K562 (cell line): ENCODE results near the gene IKBKG.
"Not testable (repeated sequence)": the region's sequence is repeated elsewhere in the genome, so short reads cannot be mapped to it uniquely, and the experiment has no call there.

ENCODE experiments used
- CTCF ChIP-seq, 3 experiments: IDR thresholded peaks in 2 of 3; conservative IDR thresholded peaks in 1 of 3; 2 replicates each; pipeline ENCODE4 v1.5.1; 2011 to 2012; ENCODE audit warnings: low read length in 3 of 3, mild to moderate bottlenecking in 3 of 3, control low read depth in 2 of 3, improper control_type of control experiment in 1 of 3, inconsistent platforms in 1 of 3, low read depth in 1 of 3, mixed read lengths in 1 of 3, moderate library complexity in 1 of 3; ENCODE audit not compliant: insufficient read depth in 2 of 3
- ESRRB ChIP-seq: fragments of 250-450 bp; sonication (Bioruptor Pico); IDR thresholded peaks from 2 replicates; pipeline ENCODE4 v1.5.0; 2020; ENCODE audit warnings: mild to moderate bottlenecking, moderate library complexity, borderline replicate concordance
- GABPA ChIP-seq: fragments of 200-800 bp; sonication (Bioruptor generic); conservative IDR thresholded peaks from 2 replicates; pipeline ENCODE4 v1.6.1; 2016; ENCODE audit warnings: low read depth, missing genetic modification characterization, missing compliant biosample characterization
- ILK ChIP-seq: fragments of 450-650 bp; IDR thresholded peaks from 2 replicates; pipeline ENCODE4 v1.6.1; 2016; ENCODE audit warnings: missing genetic modification characterization, low read depth, mild to moderate bottlenecking, missing compliant biosample characterization, moderate library complexity, borderline replicate concordance
- KDM5B ChIP-seq: fragments of 200-600 bp; sonication (generic); IDR thresholded peaks from 2 replicates; pipeline ENCODE4 v1.6.1; 2012; ENCODE audit warnings: low read depth, mild to moderate bottlenecking, moderate library complexity, low read length, control low read depth, inconsistent platforms; ENCODE audit not compliant: insufficient replicate concordance
- NR2C1 ChIP-seq, 2 experiments: fragments of 450-650 bp; IDR thresholded peaks; 2 replicates each; pipeline ENCODE4 v1.6.1; 2017; ENCODE audit warnings: mild to moderate bottlenecking in 2 of 2, antibody characterized with exemption in 1 of 2, inconsistent platforms in 1 of 2, missing compliant biosample characterization in 1 of 2, missing genetic modification characterization in 1 of 2
- PRMT5 ChIP-seq: sonication (generic); formaldehyde crosslinking; IDR thresholded peaks from 2 replicates; pipeline ENCODE4 v1.5.0; 2020; ENCODE audit warnings: missing genetic modification reagents
- SOX6 ChIP-seq: fragments of 450-650 bp; IDR thresholded peaks from 2 replicates; pipeline ENCODE4 v1.6.1; 2014; ENCODE audit warnings: mild to moderate bottlenecking
- ZNF280B ChIP-seq: fragments of 250-450 bp; sonication (Bioruptor Pico); IDR thresholded peaks from 2 replicates; pipeline ENCODE4 v1.5.1; 2021; ENCODE audit warnings: mild to moderate bottlenecking
- ZNF445 ChIP-seq: fragments of 250-450 bp; sonication (Bioruptor Pico); IDR thresholded peaks from 2 replicates; pipeline ENCODE4 v1.4.0; 2020; ENCODE audit warnings: low read depth, mild to moderate bottlenecking, moderate library complexity

- not testable (repeated sequence) for TF ChIP-seq CTCF (IDR thresholded peaks at IDR 0.05 in 2 of 3, conservative IDR thresholded peaks at IDR 0.05 in 1 of 3; ENCODE audit: insufficient read depth in 2 of 3, low read depth in 1 of 3, low read length in 3 of 3); SOX6; KDM5B; ZNF445 (CRISPR knock-in tag); PRMT5 (CRISPR knock-in tag); ILK (tag); ZNF280B (CRISPR knock-in tag); ESRRB; NR2C1 (IDR thresholded peaks at IDR 0.05); NR2C1 (tag; IDR thresholded peaks at IDR 0.05); GABPA (tag)
These were observed 14.9 kb downstream of the IKBKG start for GRCh38 chrX:154562295-154562694.
